IPS DF 6.9 (cell line): Measurements from ENCODE around the gene PTPRN2.
"Not testable (repeated sequence)": the region's sequence is repeated elsewhere in the genome, so short reads cannot be mapped to it uniquely, and the experiment has no call there.

ENCODE experiments used
- DNase-seq: peaks from one replicate; pipeline ENCODE4 v3.0.0-alpha.2; 2013; ENCODE audit warnings: low read depth, low spot score
- H3K27ac ChIP-seq: one replicate; pipeline ENCODE4 v1.5.1; 2013; ENCODE audit warnings: low read length, control low read depth
- H3K27me3 ChIP-seq: 2 replicates; pipeline ENCODE4 v1.6.1; 2013; ENCODE audit warnings: mild to moderate bottlenecking, low read length; ENCODE audit not compliant: control insufficient read depth, insufficient read depth
- H3K36me3 ChIP-seq: 2 replicates; pipeline ENCODE4 v1.6.1; 2013; ENCODE audit warnings: low read length; ENCODE audit not compliant: control insufficient read depth, insufficient read depth
- H3K4me1 ChIP-seq: 2 replicates; pipeline ENCODE4 v1.6.1; 2013; ENCODE audit warnings: low read length; ENCODE audit not compliant: control insufficient read depth, insufficient read depth
- H3K4me3 ChIP-seq: 2 replicates; pipeline ENCODE4 v1.5.1; 2013; ENCODE audit warnings: mild to moderate bottlenecking, low read length
- H3K9me3 ChIP-seq: 2 replicates; pipeline ENCODE4 v1.6.1; 2013; ENCODE audit warnings: low read length, inconsistent platforms; ENCODE audit not compliant: control insufficient read depth, insufficient read depth
- WGBS: extraction: QIAGEN DNeasy Blood & Tissue Kit; methylation state at CpG from one replicate; pipeline ENCODE4 v1.1.7; 2013; ENCODE audit warnings: mixed read lengths, missing lambda C conversion rate; ENCODE audit not compliant: insufficient read length, insufficient coverage; 5-methylcytosine and 5-hydroxymethylcytosine counted together

Gene PTPRN2

DNA sequence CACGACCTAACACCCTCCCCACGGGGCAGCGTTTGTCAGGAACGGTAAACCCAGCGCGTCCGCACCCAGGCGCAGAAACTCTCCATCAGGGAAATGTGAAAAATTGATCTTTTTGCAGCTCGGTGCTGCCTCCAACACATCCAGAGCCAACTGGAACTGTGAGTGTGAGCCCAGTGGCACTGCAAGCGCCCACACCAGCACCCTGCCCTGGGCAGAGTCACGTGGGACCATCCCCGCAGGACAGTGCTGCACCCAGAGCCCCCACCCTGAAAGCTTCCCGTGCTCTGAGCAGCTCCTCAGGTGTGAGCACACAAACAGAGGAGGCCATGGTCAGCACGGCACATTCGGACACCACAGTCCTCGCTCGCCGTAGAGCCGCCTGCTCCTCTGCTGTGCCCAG lies 919.9 kb downstream of the PTPRN2 start:
- Histone ChIP-seq H3K27ac (no peak overlapping the region), H3K9me3 (peaks cover 18% of the 10 kb centered on the region), H3K4me1 (no peaks in the 10 kb centered on the region), H3K27me3 (no peaks in the 10 kb centered on the region), H3K4me3 (no peak overlapping the region), H3K36me3 (no peaks in the 10 kb centered on the region)
- no CpG with 5 or more reads among the region's 19 CpGs for WGBS
- DNase-seq = no peak

- no CpG with 5 or more reads among the region's 12 CpGs for WGBS
- Histone ChIP-seq H3K27ac (no peak overlapping the region), H3K36me3 (no peaks in the 10 kb centered on the region), H3K27me3 (no peaks in the 10 kb centered on the region), H3K9me3 (peaks cover 18% of the 10 kb centered on the region), H3K4me1 (no peaks in the 10 kb centered on the region), H3K4me3 (no peak overlapping the region)
- DNase-seq = no peak
These were observed 920.4 kb downstream of the PTPRN2 start for GRCh38 chr7:157667261-157667660.

GRCh38 chr7:157666530-157667040 lies 921.0 kb downstream of the PTPRN2 start:
- WGBS = no CpG with 5 or more reads among the region's 11 CpGs

DNA sequence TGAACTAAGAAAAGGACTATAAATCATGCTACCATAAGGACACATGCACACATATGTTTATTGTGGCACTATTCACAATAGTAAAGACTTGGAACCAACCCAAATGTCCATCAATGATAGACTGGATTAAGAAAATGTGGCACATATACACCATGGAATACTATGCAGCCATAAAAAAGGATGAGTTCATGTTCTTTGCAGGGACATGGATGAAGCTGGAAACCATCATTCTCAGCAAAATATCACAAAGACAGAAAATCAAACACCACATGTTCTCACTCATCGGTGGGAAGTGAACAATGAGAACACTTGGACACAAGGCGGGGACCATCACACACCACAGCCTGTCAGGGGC lies 922.0 kb downstream of the PTPRN2 start:
- H3K27ac ChIP-seq, H3K4me1 ChIP-seq, DNase-seq, H3K4me3 ChIP-seq, H3K36me3 ChIP-seq, H3K27me3 ChIP-seq: not testable (repeated sequence)
- peaks cover 21% of the 10 kb centered on the region for H3K9me3 ChIP-seq
- WGBS = no CpG with 5 or more reads among the region's 2 CpGs

More at GRCh38 chr7:157666530-157667040, 921.0 kb downstream of the PTPRN2 start:
- Histone ChIP-seq H3K4me3 (no peak overlapping the region), H3K27ac (no peak overlapping the region), H3K9me3 (peaks cover 22% of the 10 kb centered on the region), H3K4me1 (no peaks in the 10 kb centered on the region), H3K27me3 (no peaks in the 10 kb centered on the region), H3K36me3 (no peaks in the 10 kb centered on the region)
- DNase-seq = no peak

GRCh38 chr7:157664871-157665633 lies 922.6 kb downstream of the PTPRN2 start:
- H3K36me3 ChIP-seq = no peaks in the 10 kb centered on the region
- no CpG with 5 or more reads among the region's 21 CpGs for WGBS
- peaks cover 21% of the 10 kb centered on the region for H3K9me3 ChIP-seq
- no peak for DNase-seq
- no peak overlapping the region for H3K27ac ChIP-seq
- no peaks in the 10 kb centered on the region for H3K4me1 ChIP-seq
- no peak overlapping the region for H3K4me3 ChIP-seq
- H3K27me3 ChIP-seq = no peaks in the 10 kb centered on the region

DNA sequence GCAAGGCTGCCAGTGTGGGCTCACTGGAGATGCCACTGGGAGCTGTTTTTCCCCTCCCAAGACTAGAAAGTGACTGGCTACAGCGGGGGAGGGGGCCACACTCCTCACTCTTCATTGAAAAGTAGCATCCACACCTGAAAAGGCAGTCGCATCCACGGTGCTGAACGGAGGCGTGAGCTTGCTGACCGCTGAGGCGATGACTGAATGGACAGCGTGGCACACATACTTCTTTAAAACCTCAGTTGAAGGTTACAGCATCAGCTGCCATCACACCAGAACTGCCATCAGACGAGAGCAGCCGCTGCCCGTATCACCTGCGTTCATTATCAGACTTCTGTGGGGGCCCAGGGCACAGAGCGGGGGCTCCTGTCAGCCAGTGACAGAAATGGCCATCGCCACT lies 923.6 kb downstream of the PTPRN2 start:
- no peaks in the 10 kb centered on the region for H3K27me3 ChIP-seq
- no peak overlapping the region for H3K27ac ChIP-seq
- H3K36me3 ChIP-seq = no peaks in the 10 kb centered on the region
- H3K4me3 ChIP-seq = no peak overlapping the region
- WGBS = no CpG with 5 or more reads among the region's 14 CpGs
- H3K9me3 ChIP-seq = peaks cover 20% of the 10 kb centered on the region
- DNase-seq = no peak
- no peaks in the 10 kb centered on the region for H3K4me1 ChIP-seq

DNA sequence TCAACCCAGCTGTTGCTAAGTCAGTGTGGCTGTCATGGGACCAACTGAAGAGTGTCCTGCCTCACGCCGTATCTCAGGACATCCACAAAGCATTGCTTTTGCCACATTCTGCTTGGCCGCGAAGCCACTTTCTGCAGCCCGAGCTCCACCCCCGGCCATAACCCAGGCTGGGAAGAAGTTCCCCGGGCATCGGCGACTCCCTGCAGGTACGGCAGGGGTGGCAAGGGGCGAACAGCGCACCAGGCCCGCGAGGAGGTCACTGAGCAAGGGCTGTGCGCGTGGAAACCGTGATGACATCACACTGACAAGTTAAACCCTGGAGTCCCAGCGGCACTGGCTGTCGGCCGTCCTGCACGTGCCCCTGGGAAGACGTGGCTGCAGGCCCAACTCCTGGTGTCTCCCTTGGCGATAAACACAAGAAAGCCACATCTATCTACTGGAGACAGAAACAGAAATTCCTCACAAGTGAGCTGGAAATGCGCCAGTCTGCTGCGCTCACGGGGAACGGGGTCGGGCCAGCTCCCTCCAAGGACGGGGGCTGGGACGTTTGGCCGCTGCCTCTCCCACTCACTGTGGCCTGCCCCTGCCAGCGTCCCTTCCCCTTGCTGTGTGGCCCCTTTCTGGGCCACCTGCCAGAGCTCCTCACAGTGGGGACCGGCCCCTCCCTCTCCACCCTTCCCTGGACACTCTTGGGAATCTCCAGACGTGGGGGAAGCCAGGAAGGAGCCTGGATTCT lies 924.5 kb downstream of the PTPRN2 start:
- Histone ChIP-seq H3K4me1 (no peaks in the 10 kb centered on the region), H3K27me3 (no peaks in the 10 kb centered on the region), H3K36me3 (no peaks in the 10 kb centered on the region), H3K9me3 (peaks cover 21% of the 10 kb centered on the region), H3K27ac (no peak overlapping the region), H3K4me3 (no peak overlapping the region)
- no peak for DNase-seq
- WGBS = no CpG with 5 or more reads among the region's 34 CpGs

DNA sequence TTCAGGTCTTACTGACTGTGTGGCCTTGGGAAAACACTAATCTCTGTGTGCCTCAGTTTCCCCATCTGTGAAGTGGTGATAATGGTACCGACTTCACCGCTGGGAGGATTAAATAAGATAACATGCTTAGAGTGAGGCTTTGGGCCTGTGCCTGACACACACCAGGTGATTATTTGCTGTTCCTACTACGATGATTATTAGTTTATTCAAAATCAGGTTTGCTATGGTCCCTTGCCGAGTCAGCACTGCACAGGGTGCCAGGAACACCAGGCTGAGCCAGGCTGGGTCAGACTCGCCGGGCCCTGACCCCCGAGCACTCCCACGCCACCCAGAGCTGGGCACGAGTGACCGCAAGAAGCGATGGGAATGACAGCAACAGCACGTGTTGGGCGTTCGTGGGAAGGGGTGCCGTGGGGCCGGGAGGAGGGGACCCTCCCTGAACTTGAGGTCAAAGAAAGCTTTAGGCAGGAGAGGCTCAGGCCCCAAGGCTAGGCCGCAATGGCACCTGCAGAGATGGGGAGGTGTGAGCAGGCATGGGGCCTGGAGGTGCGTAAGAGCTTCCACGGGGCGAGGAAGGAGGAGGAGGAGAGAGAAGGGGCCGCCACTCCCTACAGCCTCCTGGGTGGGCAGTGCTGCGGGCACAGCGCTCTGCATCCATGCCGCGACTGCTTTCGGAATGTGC lies 925.4 kb downstream of the PTPRN2 start:
- H3K27ac ChIP-seq = no peak overlapping the region
- H3K36me3 ChIP-seq = no peaks in the 10 kb centered on the region
- no peaks in the 10 kb centered on the region for H3K27me3 ChIP-seq
- H3K4me3 ChIP-seq = no peak overlapping the region; the same call in 1 of the 2 replicates
- no peaks in the 10 kb centered on the region for H3K4me1 ChIP-seq
- H3K9me3 ChIP-seq = peaks cover 20% of the 10 kb centered on the region
- DNase-seq = no peak
- no CpG with 5 or more reads among the region's 26 CpGs for WGBS

DNA sequence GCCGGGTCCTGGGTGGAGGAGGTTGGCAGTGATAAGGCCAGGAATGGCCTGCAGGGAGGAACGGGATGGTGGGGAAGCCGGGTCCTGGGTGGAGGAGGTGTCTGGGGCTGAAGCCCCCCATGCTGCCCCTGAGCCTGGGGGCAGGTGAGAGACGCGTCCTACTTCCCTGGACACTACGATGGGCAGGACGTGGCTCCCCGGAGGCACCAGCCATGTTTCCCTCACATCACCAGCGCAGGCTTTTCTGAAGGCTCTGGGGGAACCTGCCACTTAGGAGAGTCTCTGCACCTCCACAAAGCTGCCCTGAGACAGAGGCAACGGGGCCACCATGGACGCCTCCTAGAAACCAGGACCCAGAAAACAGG lies 926.0 kb downstream of the PTPRN2 start:
- Histone ChIP-seq H3K9me3 (peaks cover 20% of the 10 kb centered on the region), H3K4me3 (no peak overlapping the region), H3K27me3 (no peaks in the 10 kb centered on the region), H3K27ac (no peak overlapping the region), H3K36me3 (no peaks in the 10 kb centered on the region), H3K4me1 (no peaks in the 10 kb centered on the region)
- no CpG with 5 or more reads among the region's 11 CpGs for WGBS
- no peak for DNase-seq

- no peaks in the 10 kb centered on the region; the same call in 1 of the 2 replicates for H3K4me1 ChIP-seq
- no peak overlapping the region for H3K27ac ChIP-seq
- H3K4me3 ChIP-seq = no peak overlapping the region
- H3K36me3 ChIP-seq = no peaks in the 10 kb centered on the region
- DNase-seq = no peak
- no peaks in the 10 kb centered on the region for H3K27me3 ChIP-seq
- peaks cover 23% of the 10 kb centered on the region for H3K9me3 ChIP-seq
- no CpG with 5 or more reads among the region's 43 CpGs for WGBS
These were observed 926.5 kb downstream of the PTPRN2 start for GRCh38 chr7:157660971-157661610.
